ENCODE results near the gene IP6K1. TPM values are rescaled to one million over a fixed set of nuclear protein-coding genes. Genes with fewer than 3 reads are reported as not detected.
A peak's percentile ranks its signal among the peaks of the same experiment; 100 is the strongest.
"Not testable (repeated sequence)": the region's sequence is repeated elsewhere in the genome, so short reads cannot be mapped to it uniquely, and the experiment has no call there.

The IP6K1 gene
- total RNA-seq, 1 donor: 29.6 TPM

DNA sequence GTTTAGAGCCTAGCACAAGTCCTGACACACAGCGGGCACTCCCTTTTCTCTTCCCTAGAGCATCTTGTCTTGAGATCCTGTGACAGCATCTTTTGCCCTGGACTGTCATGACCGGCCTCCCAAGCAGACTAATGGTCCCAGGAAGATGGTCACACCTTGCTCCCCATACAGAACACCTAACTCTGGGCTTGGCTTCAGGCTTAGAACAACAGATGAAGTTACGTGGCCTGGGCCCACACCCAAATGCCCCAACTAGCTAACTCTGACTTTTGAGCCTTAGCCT lies 781 bp upstream of the IP6K1 start:
- TF ChIP-seq, protein P1, sequence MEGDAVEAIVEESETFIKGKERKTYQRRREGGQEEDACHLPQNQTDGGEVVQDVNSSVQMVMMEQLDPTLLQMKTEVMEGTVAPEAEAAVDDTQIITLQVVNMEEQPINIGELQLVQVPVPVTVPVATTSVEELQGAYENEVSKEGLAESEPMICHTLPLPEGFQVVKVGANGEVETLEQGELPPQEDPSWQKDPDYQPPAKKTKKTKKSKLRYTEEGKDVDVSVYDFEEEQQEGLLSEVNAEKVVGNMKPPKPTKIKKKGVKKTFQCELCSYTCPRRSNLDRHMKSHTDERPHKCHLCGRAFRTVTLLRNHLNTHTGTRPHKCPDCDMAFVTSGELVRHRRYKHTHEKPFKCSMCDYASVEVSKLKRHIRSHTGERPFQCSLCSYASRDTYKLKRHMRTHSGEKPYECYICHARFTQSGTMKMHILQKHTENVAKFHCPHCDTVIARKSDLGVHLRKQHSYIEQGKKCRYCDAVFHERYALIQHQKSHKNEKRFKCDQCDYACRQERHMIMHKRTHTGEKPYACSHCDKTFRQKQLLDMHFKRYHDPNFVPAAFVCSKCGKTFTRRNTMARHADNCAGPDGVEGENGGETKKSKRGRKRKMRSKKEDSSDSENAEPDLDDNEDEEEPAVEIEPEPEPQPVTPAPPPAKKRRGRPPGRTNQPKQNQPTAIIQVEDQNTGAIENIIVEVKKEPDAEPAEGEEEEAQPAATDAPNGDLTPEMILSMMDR (IDR thresholded peaks at IDR 0.05; ENCODE audit: insufficient read depth, low read length): no peak
- peak overlapping the region; percentile 60 for H3K4me3 ChIP-seq (ENCODE audit: low read depth, low read length)
- DNase-seq (ENCODE audit: low read depth): no peak

DNA sequence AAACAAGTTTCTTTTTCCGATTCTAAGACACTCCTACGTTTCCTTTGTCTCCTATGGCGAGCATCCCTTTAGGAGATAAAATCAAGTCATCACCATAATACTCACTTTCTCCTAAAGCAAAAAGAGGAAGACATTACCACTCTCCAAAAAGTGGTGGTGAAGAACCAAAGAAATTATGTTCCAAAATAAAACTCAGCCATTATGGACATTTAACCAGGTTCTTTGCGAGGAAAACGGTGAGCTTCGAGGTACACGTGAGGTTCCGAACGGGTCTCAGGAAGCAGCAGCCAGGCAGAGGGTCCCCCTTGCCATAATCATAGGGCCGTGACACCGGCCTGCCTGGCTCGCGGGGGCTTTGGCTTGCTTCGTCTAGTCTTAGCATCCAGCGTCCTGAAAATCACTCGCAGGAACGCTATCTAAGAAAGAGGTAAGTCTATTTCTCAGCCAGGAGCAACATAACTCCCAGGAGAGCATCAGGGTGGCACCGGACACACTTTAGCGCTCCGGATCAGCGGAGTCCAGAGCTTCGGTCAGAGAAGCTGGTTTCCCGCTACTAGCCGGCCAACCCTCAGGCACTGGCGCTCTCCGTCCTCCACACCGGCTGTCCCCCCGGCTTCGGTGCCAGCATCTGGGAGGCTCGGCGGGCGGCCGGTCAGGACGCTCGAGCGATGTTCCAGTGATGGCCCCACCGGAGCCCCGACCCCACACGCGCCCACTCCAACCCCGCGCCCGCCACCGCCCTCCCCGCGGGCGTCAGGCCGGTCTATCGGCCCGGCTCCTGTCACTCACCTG lies 581 bp downstream of the IP6K1 start:
- DNase-seq (ENCODE audit: low read depth): peak; percentile 34
- TF ChIP-seq, protein P1 (IDR thresholded peaks at IDR 0.05; ENCODE audit: insufficient read depth, low read length): no peak
- peak overlapping the region; percentile 86 for H3K4me3 ChIP-seq (ENCODE audit: low read depth, low read length)

DNA sequence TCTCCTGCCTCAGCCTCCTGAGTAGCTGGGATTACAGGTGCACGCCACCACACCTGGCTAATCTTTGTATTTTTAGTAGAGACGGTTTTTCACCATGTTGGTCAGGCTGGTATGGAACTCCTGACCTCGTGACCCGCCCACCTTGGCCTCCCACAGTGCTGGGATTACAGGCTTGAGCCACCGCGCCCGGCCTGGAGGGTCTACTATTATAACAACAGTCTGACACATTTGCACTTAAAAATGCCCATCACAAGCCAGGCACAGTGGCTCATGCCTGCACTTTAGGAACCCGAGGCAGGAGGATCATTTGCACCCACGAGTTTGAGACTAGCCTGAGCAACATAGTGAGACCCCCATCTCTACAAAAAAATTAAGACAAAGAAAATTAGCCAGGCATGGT lies 4.1 kb downstream of the IP6K1 start:
- DNase-seq (ENCODE audit: low read depth); H3K4me3 ChIP-seq (ENCODE audit: low read depth, low read length): not testable (repeated sequence)

DNA sequence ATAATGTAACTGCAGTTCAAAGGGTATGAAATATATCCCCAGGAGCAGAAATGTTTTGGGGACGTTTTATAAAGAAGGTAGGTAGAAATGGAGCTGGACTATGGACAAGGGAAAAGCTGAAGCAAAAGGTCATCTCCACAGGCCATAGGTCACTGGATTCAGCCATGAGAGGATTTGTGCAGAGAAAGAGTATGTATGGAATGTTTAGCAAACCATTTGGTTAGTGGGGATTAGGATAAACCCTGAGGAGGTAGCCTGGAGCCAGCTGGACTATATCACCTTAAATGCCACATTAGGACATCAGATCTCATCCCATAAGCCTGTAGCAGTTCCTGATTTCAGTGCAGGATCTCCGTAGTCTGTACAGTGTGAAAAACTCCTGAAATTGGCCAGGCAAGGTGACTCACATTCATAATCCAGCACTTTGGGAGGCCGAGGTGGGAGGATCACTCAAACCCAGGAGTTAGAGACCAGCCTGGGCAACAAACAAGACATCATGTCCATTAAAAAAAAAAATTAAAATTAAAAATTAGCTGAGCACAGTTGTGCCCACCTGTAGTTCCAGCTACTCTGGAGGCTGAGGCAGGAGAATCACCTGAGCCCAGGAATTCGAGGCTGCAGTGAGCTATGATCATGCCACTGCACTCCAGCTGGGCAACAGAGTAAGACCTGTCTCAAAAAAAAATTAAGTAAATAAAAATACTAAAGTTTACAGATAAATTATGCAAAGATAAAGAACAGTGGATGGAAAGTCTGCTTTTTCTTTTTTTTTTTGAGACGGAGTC lies 4.7 kb downstream of the IP6K1 start:
- no peak for DNase-seq (ENCODE audit: low read depth)
- no peak overlapping the region for H3K4me3 ChIP-seq (ENCODE audit: low read depth, low read length)
- TF ChIP-seq, protein P1 (IDR thresholded peaks at IDR 0.05; ENCODE audit: insufficient read depth, low read length): no peak

DNA sequence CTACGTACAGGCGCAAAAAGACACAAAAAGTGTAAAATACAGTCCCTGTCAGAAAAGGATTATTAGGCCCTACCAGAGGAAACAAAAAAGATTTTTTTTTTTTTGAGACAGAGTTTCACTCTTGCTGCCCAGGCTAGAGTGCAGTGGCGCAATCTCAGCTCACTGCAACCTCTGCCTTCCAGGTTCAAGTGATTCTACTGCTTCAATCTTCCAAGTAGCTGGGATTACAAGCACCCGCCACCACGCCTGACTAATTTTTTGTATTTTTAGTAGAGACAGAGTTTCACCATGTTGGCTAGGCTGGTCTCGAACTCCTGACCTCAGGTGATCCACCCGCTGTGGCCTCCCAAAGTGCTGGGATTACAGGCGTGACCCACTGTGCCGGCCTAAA lies 5.4 kb downstream of the IP6K1 start:
- H3K4me3 ChIP-seq (ENCODE audit: low read depth, low read length); DNase-seq (ENCODE audit: low read depth): not testable (repeated sequence)

DNA sequence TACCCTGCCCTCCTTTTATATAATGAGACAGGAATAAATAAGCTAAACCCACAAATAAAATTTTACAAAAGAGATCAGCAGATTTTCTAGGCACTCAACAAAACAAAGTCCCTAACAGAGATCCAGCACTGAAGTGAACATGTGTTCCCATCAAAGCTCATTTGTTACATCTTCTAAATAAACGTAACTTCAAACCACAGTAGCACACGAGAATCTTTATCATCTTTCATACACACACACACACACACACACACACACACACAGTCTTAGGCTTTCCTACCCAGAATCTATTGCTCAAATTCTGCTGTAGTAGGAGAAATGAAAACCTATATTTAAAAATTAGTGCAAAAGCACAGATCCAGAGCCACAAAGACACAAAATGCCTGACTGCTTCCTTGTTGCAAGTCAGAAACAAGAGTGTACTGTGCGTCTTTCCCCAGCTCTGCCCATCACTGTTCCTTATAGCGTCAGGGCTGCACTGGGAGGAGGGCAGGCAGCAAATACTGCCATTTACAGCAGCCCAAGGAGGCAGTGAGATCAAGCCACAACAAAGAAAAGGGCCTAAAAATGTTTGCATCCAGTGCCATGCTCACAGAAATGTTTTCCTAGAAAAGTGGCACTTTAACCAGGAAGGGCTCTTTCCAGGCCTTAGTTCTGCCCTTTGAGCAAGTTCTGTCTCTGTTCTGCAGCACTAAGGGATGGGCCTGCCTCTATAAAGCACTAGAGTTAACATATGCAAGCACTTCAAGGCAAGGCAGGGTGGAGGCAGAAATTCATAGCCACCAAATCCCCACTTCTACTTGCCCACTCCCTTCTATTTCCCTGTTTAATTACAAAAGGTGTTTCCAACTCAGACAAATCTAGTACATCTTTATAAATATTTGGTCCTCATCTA lies 6.0 kb downstream of the IP6K1 start:
- H3K4me3 ChIP-seq (ENCODE audit: low read depth, low read length): no peak overlapping the region
- DNase-seq (ENCODE audit: low read depth): no peak
- TF ChIP-seq, protein P1 (IDR thresholded peaks at IDR 0.05; ENCODE audit: insufficient read depth, low read length): no peak

DNA sequence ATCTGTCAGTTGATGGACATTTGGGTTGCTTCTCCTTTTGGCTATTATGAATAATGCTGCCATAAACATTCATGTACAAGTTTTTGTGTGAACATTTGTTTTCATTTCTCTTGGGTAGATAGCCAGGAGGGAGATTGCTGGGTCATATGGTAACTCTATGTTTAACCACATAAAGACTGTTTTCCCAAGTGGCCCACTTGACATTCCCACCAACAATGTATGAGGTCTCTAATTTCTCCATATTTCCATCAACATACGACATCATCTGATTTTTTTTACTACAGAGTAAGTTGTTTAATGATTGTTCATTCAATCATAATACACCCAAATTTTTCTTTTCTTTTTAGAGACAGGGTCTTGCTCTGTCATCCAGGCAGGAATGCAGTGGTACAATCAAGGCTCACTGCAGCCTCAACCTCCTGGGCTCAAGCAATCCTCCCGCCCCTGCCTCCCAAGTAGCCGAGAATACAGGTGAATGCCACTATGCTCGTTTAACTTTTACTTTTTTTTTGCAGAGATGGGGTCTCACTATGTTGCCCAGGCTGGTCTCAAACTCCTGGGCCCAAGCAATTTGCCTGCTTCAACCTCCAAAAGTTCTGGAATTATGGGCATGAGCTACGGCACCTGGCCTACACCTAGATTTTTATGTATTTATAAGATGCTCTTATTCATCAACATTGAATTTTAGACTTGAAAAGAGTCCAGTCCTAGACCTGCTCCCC lies 6.8 kb downstream of the IP6K1 start:
- no peak for DNase-seq (ENCODE audit: low read depth)
- H3K4me3 ChIP-seq (ENCODE audit: low read depth, low read length): no peak overlapping the region
- TF ChIP-seq, protein P1 (IDR thresholded peaks at IDR 0.05; ENCODE audit: insufficient read depth, low read length): no peak

DNA sequence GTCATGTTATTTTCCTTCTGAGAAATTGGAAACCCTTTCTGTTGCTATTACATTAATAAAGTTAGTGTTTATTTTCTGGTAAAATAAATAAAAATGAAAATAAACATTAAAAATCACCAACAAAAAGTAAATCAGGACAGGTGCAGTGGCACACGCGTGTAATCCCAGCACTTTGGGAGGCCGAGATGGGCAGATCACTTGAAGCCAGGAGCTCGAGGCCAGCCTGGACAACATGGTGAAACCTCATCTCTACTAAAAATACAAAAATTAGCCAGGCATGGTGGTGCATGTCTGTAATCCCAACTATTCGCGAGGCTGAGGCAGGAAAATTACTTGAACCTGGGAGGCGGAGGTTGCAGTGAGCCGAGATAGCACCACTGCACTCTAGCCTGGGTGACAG lies 10.2 kb downstream of the IP6K1 start:
- not testable (repeated sequence) for DNase-seq (ENCODE audit: low read depth); H3K4me3 ChIP-seq (ENCODE audit: low read depth, low read length)

All from fibroblast of the aortic adventitia (primary cell).